ENCODE measurements around the gene GDNF.

Gene GDNF

GRCh38 chr5:37773809-37774208, 66.0 kb downstream of the GDNF start:
- no peak for TF ChIP-seq CTCF (IDR thresholded peaks at IDR 0.05; ENCODE audit: insufficient read depth, low read length, poor library complexity, severe bottlenecking)
- Histone ChIP-seq H3K27me3 (replicated peaks; ENCODE audit: control insufficient read depth, insufficient read depth, low read length) (no peaks in the 10 kb centered on the region), H3K36me3 (ENCODE audit: control insufficient read depth, insufficient read depth, low read length) (no peaks in the 10 kb centered on the region), H3K4me3 (replicated peaks; ENCODE audit: low read depth, low read length) (no peak overlapping the region)
- no peak for DNase-seq (ENCODE audit: extremely low read depth, insufficient read length)

GRCh38 chr5:37772255-37772654, 67.6 kb downstream of the GDNF start:
- no peaks in the 10 kb centered on the region for H3K27me3 ChIP-seq (replicated peaks; ENCODE audit: control insufficient read depth, insufficient read depth, low read length)
- no peak overlapping the region for H3K4me3 ChIP-seq (replicated peaks; ENCODE audit: low read depth, low read length)
- DNase-seq (ENCODE audit: extremely low read depth, insufficient read length): no peak
- TF ChIP-seq CTCF (IDR thresholded peaks at IDR 0.05; ENCODE audit: insufficient read depth, low read length, poor library complexity, severe bottlenecking): no peak
- no peaks in the 10 kb centered on the region for H3K36me3 ChIP-seq (ENCODE audit: control insufficient read depth, insufficient read depth, low read length)

GRCh38 chr5:37771731-37772130, 68.1 kb downstream of the GDNF start:
- H3K36me3 ChIP-seq (ENCODE audit: control insufficient read depth, insufficient read depth, low read length): no peaks in the 10 kb centered on the region
- H3K4me3 ChIP-seq (replicated peaks; ENCODE audit: low read depth, low read length): no peak overlapping the region
- no peak for TF ChIP-seq CTCF (IDR thresholded peaks at IDR 0.05; ENCODE audit: insufficient read depth, low read length, poor library complexity, severe bottlenecking)
- H3K27me3 ChIP-seq (replicated peaks; ENCODE audit: control insufficient read depth, insufficient read depth, low read length): no peaks in the 10 kb centered on the region
- DNase-seq (ENCODE audit: extremely low read depth, insufficient read length): no peak

GRCh38 chr5:37771203-37771611, 68.6 kb downstream of the GDNF start:
- H3K4me3 ChIP-seq (replicated peaks; ENCODE audit: low read depth, low read length): no peak overlapping the region
- no peak for TF ChIP-seq CTCF (IDR thresholded peaks at IDR 0.05; ENCODE audit: insufficient read depth, low read length, poor library complexity, severe bottlenecking)
- DNase-seq (ENCODE audit: extremely low read depth, insufficient read length): no peak
- no peaks in the 10 kb centered on the region for H3K27me3 ChIP-seq (replicated peaks; ENCODE audit: control insufficient read depth, insufficient read depth, low read length)
- no peaks in the 10 kb centered on the region for H3K36me3 ChIP-seq (ENCODE audit: control insufficient read depth, insufficient read depth, low read length)

- H3K36me3 ChIP-seq (ENCODE audit: control insufficient read depth, insufficient read depth, low read length): no peaks in the 10 kb centered on the region
- no peak for TF ChIP-seq CTCF (IDR thresholded peaks at IDR 0.05; ENCODE audit: insufficient read depth, low read length, poor library complexity, severe bottlenecking)
These were observed 69.1 kb downstream of the GDNF start for GRCh38 chr5:37770786-37771185.

GRCh38 chr5:37769840-37770239, 70.0 kb downstream of the GDNF start:
- H3K36me3 ChIP-seq (ENCODE audit: control insufficient read depth, insufficient read depth, low read length): no peaks in the 10 kb centered on the region
- no peak for DNase-seq (ENCODE audit: extremely low read depth, insufficient read length)
- no peak overlapping the region for H3K4me3 ChIP-seq (replicated peaks; ENCODE audit: low read depth, low read length)
- no peak for TF ChIP-seq CTCF (IDR thresholded peaks at IDR 0.05; ENCODE audit: insufficient read depth, low read length, poor library complexity, severe bottlenecking)
- no peaks in the 10 kb centered on the region for H3K27me3 ChIP-seq (replicated peaks; ENCODE audit: control insufficient read depth, insufficient read depth, low read length)

More at GRCh38 chr5:37770786-37771185, 69.1 kb downstream of the GDNF start:
- Histone ChIP-seq H3K4me3 (replicated peaks; ENCODE audit: low read depth, low read length) (no peak overlapping the region), H3K27me3 (replicated peaks; ENCODE audit: control insufficient read depth, insufficient read depth, low read length) (no peaks in the 10 kb centered on the region)
- DNase-seq (ENCODE audit: extremely low read depth, insufficient read length): no peak
